Ishikawa (cell line): Measurements from ENCODE around the gene LIME1.

Experiments
- CEBPB ChIP-seq: IDR thresholded peaks from 2 replicates; pipeline ENCODE4 v1.6.1; 2012
- CREB1 ChIP-seq: IDR thresholded peaks from 2 replicates; pipeline ENCODE4 v1.6.1; 2012; ENCODE audit warnings: low read depth
- EGR1 ChIP-seq: IDR thresholded peaks from 2 replicates; pipeline ENCODE4 v1.6.1; 2012
- EP300 ChIP-seq: IDR thresholded peaks from 2 replicates; pipeline ENCODE4 v1.6.1; 2012; ENCODE audit warnings: borderline replicate concordance
- FOXM1 ChIP-seq: IDR thresholded peaks from 2 replicates; pipeline ENCODE4 v1.6.1; 2012; ENCODE audit warnings: low read depth, borderline replicate concordance
- MAX ChIP-seq: IDR thresholded peaks from 2 replicates; pipeline ENCODE4 v1.6.1; 2012
- NFIC ChIP-seq: IDR thresholded peaks from 2 replicates; pipeline ENCODE4 v1.6.1; 2012
- RAD21 ChIP-seq: IDR thresholded peaks from 2 replicates; pipeline ENCODE4 v1.6.1; 2012; ENCODE audit warnings: low read depth
- REST ChIP-seq: IDR thresholded peaks from 2 replicates; pipeline ENCODE4 v1.6.1; 2012; ENCODE audit warnings: low read depth, mild to moderate bottlenecking
- TAF1 ChIP-seq: IDR thresholded peaks from 2 replicates; pipeline ENCODE4 v1.6.1; 2012; ENCODE audit warnings: low read depth, mild to moderate bottlenecking
- TCF12 ChIP-seq: IDR thresholded peaks from 2 replicates; pipeline ENCODE4 v1.6.1; 2012; ENCODE audit warnings: low read depth
- TEAD4 ChIP-seq: IDR thresholded peaks from 2 replicates; pipeline ENCODE4 v1.6.1; 2012
- USF1 ChIP-seq: IDR thresholded peaks from 2 replicates; pipeline ENCODE4 v1.6.1; 2012
- YY1 ChIP-seq: IDR thresholded peaks from 2 replicates; pipeline ENCODE4 v1.6.1; 2012; ENCODE audit warnings: low read depth
- ZBTB7A ChIP-seq: IDR thresholded peaks from 2 replicates; pipeline ENCODE4 v1.6.1; 2012; ENCODE audit warnings: low read depth

The LIME1 gene

GRCh38 chr20:63773571-63774241 is 37.2 kb downstream of the LIME1 start:
- TF ChIP-seq RAD21 (no peak), CREB1 (no peak), ZBTB7A (no peak), MAX (no peak), TCF12 (no peak), REST (no peak), FOXM1 (no peak), NFIC (no peak), EP300 (no peak), CEBPB (no peak), EGR1 (no peak), USF1 (no peak), YY1 (no peak), TAF1 (no peak), TEAD4 (no peak)

GRCh38 chr20:63774306-63774705 is 37.8 kb downstream of the LIME1 start:
- TF ChIP-seq CREB1 (no peak), USF1 (no peak), MAX (no peak), TEAD4 (no peak), FOXM1 (no peak), ZBTB7A (no peak), TCF12 (no peak), CEBPB (no peak), EP300 (no peak), TAF1 (no peak), RAD21 (no peak), YY1 (no peak), NFIC (no peak)

- TF ChIP-seq REST (no peak), ZBTB7A (no peak), FOXM1 (no peak), MAX (no peak), TCF12 (no peak), EP300 (no peak), TAF1 (no peak), TEAD4 (no peak), CEBPB (no peak), USF1 (no peak), NFIC (no peak), CREB1 (no peak), RAD21 (no peak), EGR1 (no peak), YY1 (no peak)
Measured at GRCh38 chr20:63775096-63775978, 38.9 kb downstream of the LIME1 start.

- TF ChIP-seq CREB1 (no peak), TEAD4 (no peak), REST (no peak), TAF1 (no peak), NFIC (no peak), RAD21 (no peak), TCF12 (no peak), ZBTB7A (no peak)
Measured at GRCh38 chr20:63777614-63778013, 41.1 kb downstream of the LIME1 start.
